HepG2 (cell line): Measurements from ENCODE around the gene PACS2. TPM values are rescaled to one million over a fixed set of nuclear protein-coding genes. Genes with fewer than 3 reads are reported as not detected.

Experiments
- ATAC-seq: fragments of 200-7000 bp; cut with Tn5 transposase; 3 replicates; pipeline ENCODE4 v1.9.1; 2020; ENCODE audit warnings: mild to moderate bottlenecking, moderate library complexity
- BruUV-seq: library from RNA; stranded (reverse); fragments of 400-500 nt; replicated peaks from 2 replicates; lab custom pipeline; 2021; lab: Mats Ljungman, UMichigan
- CTCF ChIA-PET: fragments of 300-600 bp; formaldehyde crosslinking; extraction: SDS; loops from one replicate; lab custom pipeline; 2021; ENCODE audit warnings: low total read pairs, inconsistent platforms, low intra/inter-chr PET ratio; lab: Yijun Ruan, JAX
- POLR2A ChIA-PET: fragments of 350-600 bp; sonication (Branson Sonifier 250); formaldehyde crosslinking; loops from one replicate; lab custom pipeline; 2020; ENCODE audit warnings: antibody characterized with exemption, inconsistent platforms; lab: Yijun Ruan, JAX
- DNase-seq: peaks from one replicate; pipeline ENCODE4 v3.0.0-alpha.2; 2015; ENCODE audit warnings: low spot score
- FAIRE-seq: peaks from 3 replicates; lab custom pipeline; 2011; peaks lifted over from hg19 to GRCh38; lab: Jason Lieb, UNC
- H2AFZ ChIP-seq: one replicate; pipeline ENCODE4 v1.6.1; 2011; ENCODE audit warnings: low read length, inconsistent platforms
- H3K27ac ChIP-seq: fragments of 300-600 bp; 3 replicates; pipeline ENCODE4 v1.8.0; 2011; ENCODE audit warnings: mixed run types, mild to moderate bottlenecking, mixed read lengths, low read length, inconsistent platforms; ENCODE audit not compliant: insufficient read depth; ENCODE audit errors: extremely low read length
- H3K27me3 ChIP-seq, 2 experiments: fragments of 200-600 bp in 1 of 2; 2 replicates in 1 of 2; 3 replicates in 1 of 2; pipeline versions ENCODE4 v1.6.0 to v1.8.0; 2011; ENCODE audit warnings: low read length in 2 of 2, mild to moderate bottlenecking in 2 of 2, moderate library complexity in 2 of 2, inconsistent platforms in 1 of 2; ENCODE audit not compliant: insufficient read depth in 2 of 2, control insufficient read depth in 1 of 2
- H3K36me3 ChIP-seq, 2 experiments: fragments of 200-600 bp in 1 of 2; replicated peaks in 1 of 2; 2 replicates in 1 of 2; 3 replicates in 1 of 2; pipeline versions ENCODE4 v1.5.1 to v1.8.0; 2011; ENCODE audit warnings: low read length in 2 of 2, inconsistent platforms in 1 of 2; ENCODE audit not compliant: insufficient read depth in 2 of 2, control insufficient read depth in 1 of 2
- H3K4me1 ChIP-seq: 2 replicates; pipeline ENCODE4 v1.5.1; 2012; ENCODE audit warnings: low read length, inconsistent platforms; ENCODE audit not compliant: insufficient read depth
- H3K4me2 ChIP-seq: 2 replicates; pipeline ENCODE4 v1.6.0; 2011; ENCODE audit warnings: low read depth, low read length, inconsistent platforms
- H3K4me3 ChIP-seq, 3 experiments: fragments of 200-600 bp in 1 of 3; sonication (generic), shearing (Covaris generic) in 1 of 3; replicated peaks in 1 of 3; 2 replicates each; pipeline ENCODE4 v1.5.1; 2011 to 2016; ENCODE audit warnings: low read length in 3 of 3, inconsistent platforms in 2 of 3, low read depth in 2 of 3, mild to moderate bottlenecking in 2 of 3, control low read depth in 1 of 3, mixed read lengths in 1 of 3; ENCODE audit not compliant: insufficient read depth in 1 of 3
- H3K79me2 ChIP-seq: one replicate; pipeline ENCODE4 v1.6.1; 2011; ENCODE audit warnings: low read length, inconsistent platforms; ENCODE audit not compliant: insufficient read depth
- H3K9ac ChIP-seq: 2 replicates; pipeline ENCODE4 v1.6.0; 2011; ENCODE audit warnings: mild to moderate bottlenecking, low read depth, low read length, inconsistent platforms; ENCODE audit not compliant: insufficient read depth
- H3K9me3 ChIP-seq: 2 replicates; pipeline ENCODE4 v1.5.1; 2012; ENCODE audit warnings: mild to moderate bottlenecking, low read length
- H4K20me1 ChIP-seq: 2 replicates; pipeline ENCODE4 v1.6.0; 2011; ENCODE audit warnings: inconsistent platforms, mild to moderate bottlenecking, low read length, moderate library complexity; ENCODE audit not compliant: insufficient read depth
- AGO1 ChIP-seq: fragments of 200-400 bp; formaldehyde crosslinking; IDR thresholded peaks from 2 replicates; pipeline ENCODE4 v1.6.1; 2017; ENCODE audit warnings: mild to moderate bottlenecking, low read depth, low read length, moderate library complexity; ENCODE audit not compliant: poor library complexity, severe bottlenecking
- EED ChIP-seq: sonication (generic); formaldehyde crosslinking; IDR thresholded peaks from 2 replicates; pipeline ENCODE4 v1.5.0; 2020; ENCODE audit warnings: mild to moderate bottlenecking, missing genetic modification reagents
- FOXC1 ChIP-seq: sonication (generic); formaldehyde crosslinking; IDR thresholded peaks from 2 replicates; pipeline ENCODE4 v1.8.0; 2022; ENCODE audit warnings: mild to moderate bottlenecking, missing genetic modification reagents, borderline replicate concordance
- FOXK1 ChIP-seq: sonication (generic); formaldehyde crosslinking; IDR thresholded peaks from 2 replicates; pipeline ENCODE4 v1.4.0; 2020; ENCODE audit warnings: low read depth, missing genetic modification reagents, borderline replicate concordance
- MBD4 ChIP-seq: IDR thresholded peaks from 2 replicates; pipeline ENCODE4 v1.6.1; 2012; ENCODE audit warnings: low read length, inconsistent platforms, borderline replicate concordance
- MXI1 ChIP-seq: IDR thresholded peaks from 3 replicates; pipeline ENCODE4 v1.6.1; 2012; ENCODE audit warnings: low read depth, low read length, inconsistent platforms, borderline replicate concordance
- NBN ChIP-seq: fragments of 450-650 bp; conservative IDR thresholded peaks from 2 replicates; pipeline ENCODE4 v1.6.1; 2017
- NFE2 ChIP-seq: sonication (generic); formaldehyde crosslinking; IDR thresholded peaks from 2 replicates; pipeline ENCODE4 v1.4.0; 2020; ENCODE audit warnings: missing genetic modification reagents
- NFE2L1 ChIP-seq: sonication (generic); formaldehyde crosslinking; IDR thresholded peaks from 2 replicates; pipeline ENCODE4 v1.4.0; 2020; ENCODE audit warnings: missing genetic modification reagents, mild to moderate bottlenecking, borderline replicate concordance
- NONO ChIP-seq, 2 experiments: fragments of 450-650 bp in 1 of 2; sonication (generic) in 1 of 2; formaldehyde crosslinking in 1 of 2; IDR thresholded peaks in 1 of 2; conservative IDR thresholded peaks in 1 of 2; 2 replicates each; pipeline versions ENCODE4 v1.6.1 to v1.8.0; 2017 to 2022; ENCODE audit warnings: mild to moderate bottlenecking in 1 of 2, missing genetic modification reagents in 1 of 2, moderate library complexity in 1 of 2
- ZNF609 ChIP-seq: sonication (generic); formaldehyde crosslinking; IDR thresholded peaks from 2 replicates; pipeline ENCODE4 v1.4.0; 2020; ENCODE audit warnings: mild to moderate bottlenecking, missing genetic modification reagents, borderline replicate concordance
- ZNF766 ChIP-seq: sonication (generic); formaldehyde crosslinking; IDR thresholded peaks from 2 replicates; pipeline ENCODE4 v1.5.0; 2020; ENCODE audit warnings: missing genetic modification reagents, borderline replicate concordance
- ZNF768 ChIP-seq: sonication (generic); formaldehyde crosslinking; IDR thresholded peaks from 2 replicates; pipeline ENCODE4 v1.4.0; 2020; ENCODE audit warnings: missing genetic modification reagents
- WGBS: methylation state at CpG from one replicate; pipeline ENCODE4 v1.1.6; 2017; ENCODE audit warnings: low lambda C conversion rate; 5-methylcytosine and 5-hydroxymethylcytosine counted together
- in situ Hi-C: cut with HindIII; loops from 2 replicates; pipeline ENCODE4 v1.10.0; 2017; ENCODE audit warnings: low pct_unique_long_range_greater_than_20kb; ENCODE audit not compliant: extremely low pct_ligation_motif_present
- intact Hi-C: fragments of 100-400 bp; cut with micrococcal nuclease; formaldehyde crosslinking; loops from one replicate; pipeline ENCODE4 v1.10.0; 2022; ENCODE audit not compliant: unreplicated experiment
- polyA plus RNA-seq, 8 experiments: library from polyadenylated mRNA; depleted of rRNA in 3 of 8; stranded (reverse) in 7 of 8; unstranded in 1 of 8; fragments of >200 nt; fragmentation: Illumina TruSeq in 4 of 8; extraction: Trizol in 4 of 8; gene quantifications; 2 replicates each; pipeline versions ENCODE4 v1.2.1 to v1.2.3, GENCODE V29; 2011 to 2016; ENCODE audit warnings: low read depth in 4 of 8, missing spikeins in 1 of 8, mixed read lengths in 1 of 8; ENCODE audit not compliant: insufficient read depth in 1 of 8
- total RNA-seq, 5 experiments: library from RNA; depleted of rRNA; stranded (reverse); fragments of >200 nt; fragmentation: Illumina TruSeq; extraction: Trizol; gene quantifications; 2 replicates each; pipeline ENCODE4 v1.2.3, GENCODE V29; 2016; ENCODE audit warnings: low read depth in 1 of 5
- TF ChIP-seq, protein P1 (sequence below): IDR thresholded peaks from 2 replicates; pipeline ENCODE4 v1.6.1; 2016; ENCODE audit warnings: missing genetic modification reagents, missing compliant biosample characterization

Gene PACS2
- total and polyA plus RNA-seq, 2 of the 13 experiments (the other 11 are each of a cell fraction or from before 2014, with no cell fraction given) = 23.6 to 27.6 TPM

DNA sequence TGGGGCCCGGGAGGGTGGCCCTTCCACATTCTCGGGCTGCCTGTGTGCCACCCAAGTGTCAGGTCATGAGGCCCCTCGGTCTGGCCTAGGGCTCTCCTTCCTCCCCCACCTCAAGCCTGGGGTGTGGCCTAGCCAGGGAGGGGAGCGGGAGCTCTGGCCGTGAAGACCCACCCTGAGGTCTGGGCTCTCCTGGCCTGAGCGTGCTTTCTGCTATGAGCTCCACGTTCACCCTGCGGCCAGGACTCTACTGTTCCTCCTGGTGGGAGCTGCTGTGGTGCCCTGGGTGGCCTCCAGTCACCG, 12.0 kb downstream of the PACS2 start:
- CTCF ChIA-PET = no interaction called here
- no peak overlapping the region for H3K4me3 ChIP-seq
- TF ChIP-seq FOXK1 (CRISPR knock-in tag) (no peak), MXI1 (no peak), NFE2 (CRISPR knock-in tag) (no peak), NONO (IDR thresholded peaks at IDR 0.05) (no peak), NONO (CRISPR knock-in tag; conservative IDR thresholded peaks at IDR 0.05) (no peak), ZNF609 (no peak), ZNF768 (CRISPR knock-in tag) (no peak), EED (CRISPR knock-in tag) (no peak), NFE2L1 (CRISPR knock-in tag) (no peak), MBD4 (no peak), AGO1 (no peak), NBN (no peak), ZNF766 (CRISPR knock-in tag) (no peak), FOXC1 (CRISPR knock-in tag) (no peak)
- TF ChIP-seq, protein P1, sequence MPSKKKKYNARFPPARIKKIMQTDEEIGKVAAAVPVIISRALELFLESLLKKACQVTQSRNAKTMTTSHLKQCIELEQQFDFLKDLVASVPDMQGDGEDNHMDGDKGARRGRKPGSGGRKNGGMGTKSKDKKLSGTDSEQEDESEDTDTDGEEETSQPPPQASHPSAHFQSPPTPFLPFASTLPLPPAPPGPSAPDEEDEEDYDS (CRISPR knock-in tag) = no peak

More for the DNA sequence above, 12.0 kb downstream of the PACS2 start:
- peaks cover 26% of the 10 kb centered on the region for H3K79me2 ChIP-seq
- in situ Hi-C loops (no loop called here), intact Hi-C loops (no loop called here)
- 100% methylated on average over 1 of the region's 9 CpGs for WGBS
- H3K9me3 ChIP-seq = no peaks in the 10 kb centered on the region
- no peak overlapping the region for H3K27ac ChIP-seq
- DNase-seq (no peak), ATAC-seq (no peak), FAIRE-seq (no peak)
- no peak overlapping the region for H3K9ac ChIP-seq
- POLR2A ChIA-PET = interaction anchor here (1.7 kb wide), 1 partner anchor 25 kb away, joined by 5 read pairs; the partner anchor contains the start of gene BRF1
- H3K4me1 ChIP-seq = peaks cover 20% of the 10 kb centered on the region
- H3K36me3 ChIP-seq = no peaks in the 10 kb centered on the region; a peak in 1 of 5 replicates
- H2AFZ ChIP-seq = no peak overlapping the region
- peaks cover 10% of the 10 kb centered on the region; the same call in 1 of the 2 replicates for H4K20me1 ChIP-seq
- H3K27me3 ChIP-seq = no peaks in the 10 kb centered on the region
- no peak overlapping the region for H3K4me2 ChIP-seq
- no TSS peak for BruUV-seq
